ENCODE data around the gene CPA1.

CPA1 gene

GRCh38 chr7:130383187-130383980 lies 3.1 kb downstream of the CPA1 start:
- TF ChIP-seq JUND (IDR thresholded peaks at IDR 0.05; ENCODE audit: low read depth), result no peak
- no peak for DNase-seq (ENCODE audit: low read depth in 1 of 2, low spot score in 1 of 2)
- in situ Hi-C loops (cut with HindIII; ENCODE audit: low pct_unique_long_range_greater_than_20kb, low sequenced_read_pairs), result no loop called here

GRCh38 chr7:130384371-130384801 lies 4.1 kb downstream of the CPA1 start:
- no peak for TF ChIP-seq JUND (IDR thresholded peaks at IDR 0.05; ENCODE audit: low read depth)
- in situ Hi-C loops (cut with HindIII; ENCODE audit: low pct_unique_long_range_greater_than_20kb, low sequenced_read_pairs), result no loop called here
- no peak for DNase-seq (ENCODE audit: low read depth in 1 of 2, low spot score in 1 of 2)

- in situ Hi-C loops (cut with HindIII; ENCODE audit: low pct_unique_long_range_greater_than_20kb, low sequenced_read_pairs), result no loop called here
- no peak for DNase-seq (ENCODE audit: low read depth in 1 of 2, low spot score in 1 of 2)
These were observed 4.7 kb downstream of the CPA1 start for GRCh38 chr7:130384841-130385599.

GRCh38 chr7:130385600-130386066 lies 5.3 kb downstream of the CPA1 start:
- in situ Hi-C loops (cut with HindIII; ENCODE audit: low pct_unique_long_range_greater_than_20kb, low sequenced_read_pairs), result no loop called here
- DNase-seq (ENCODE audit: low read depth in 1 of 2, low spot score in 1 of 2), result no peak
- TF ChIP-seq JUND (IDR thresholded peaks at IDR 0.05; ENCODE audit: low read depth), result no peak

More at GRCh38 chr7:130384841-130385599, 4.7 kb downstream of the CPA1 start:
- TF ChIP-seq JUND (IDR thresholded peaks at IDR 0.05; ENCODE audit: low read depth), result no peak

- in situ Hi-C loops (cut with HindIII; ENCODE audit: low pct_unique_long_range_greater_than_20kb, low sequenced_read_pairs), result no loop called here
- TF ChIP-seq JUND (IDR thresholded peaks at IDR 0.05; ENCODE audit: low read depth), result no peak
These were observed 6.6 kb downstream of the CPA1 start for GRCh38 chr7:130386876-130387275.

GRCh38 chr7:130387306-130387627 lies 7.0 kb downstream of the CPA1 start:
- TF ChIP-seq JUND (IDR thresholded peaks at IDR 0.05; ENCODE audit: low read depth), result no peak
- in situ Hi-C loops (cut with HindIII; ENCODE audit: low pct_unique_long_range_greater_than_20kb, low sequenced_read_pairs), result no loop called here
- no peak for DNase-seq (ENCODE audit: low read depth in 1 of 2, low spot score in 1 of 2)

More at GRCh38 chr7:130386876-130387275, 6.6 kb downstream of the CPA1 start:
- DNase-seq (ENCODE audit: low read depth in 1 of 2, low spot score in 1 of 2), result no peak

GRCh38 chr7:130387628-130388403 lies 7.5 kb downstream of the CPA1 start:
- DNase-seq (ENCODE audit: low read depth in 1 of 2, low spot score in 1 of 2), result no peak
- in situ Hi-C loops (cut with HindIII; ENCODE audit: low pct_unique_long_range_greater_than_20kb, low sequenced_read_pairs), result no loop called here
- no peak for TF ChIP-seq JUND (IDR thresholded peaks at IDR 0.05; ENCODE audit: low read depth)

GRCh38 chr7:130388671-130389070 lies 8.4 kb downstream of the CPA1 start:
- in situ Hi-C loops (cut with HindIII; ENCODE audit: low pct_unique_long_range_greater_than_20kb, low sequenced_read_pairs), result no loop called here
- TF ChIP-seq JUND (IDR thresholded peaks at IDR 0.05; ENCODE audit: low read depth), result no peak
- DNase-seq (ENCODE audit: low read depth in 1 of 2, low spot score in 1 of 2), result no peak

GRCh38 chr7:130390486-130390885 lies 10.2 kb downstream of the CPA1 start:
- in situ Hi-C loops (cut with HindIII; ENCODE audit: low pct_unique_long_range_greater_than_20kb, low sequenced_read_pairs), result no loop called here
- no peak for TF ChIP-seq JUND (IDR thresholded peaks at IDR 0.05; ENCODE audit: low read depth)
- no peak for DNase-seq (ENCODE audit: low read depth in 1 of 2, low spot score in 1 of 2)

- no peak for DNase-seq (ENCODE audit: low read depth in 1 of 2, low spot score in 1 of 2)
- TF ChIP-seq JUND (IDR thresholded peaks at IDR 0.05; ENCODE audit: low read depth), result no peak
- in situ Hi-C loops (cut with HindIII; ENCODE audit: low pct_unique_long_range_greater_than_20kb, low sequenced_read_pairs), result no loop called here
These were observed 12.8 kb downstream of the CPA1 start for GRCh38 chr7:130393101-130393561.

- in situ Hi-C loops (cut with HindIII; ENCODE audit: low pct_unique_long_range_greater_than_20kb, low sequenced_read_pairs), result no loop called here
- no peak for DNase-seq (ENCODE audit: low read depth in 1 of 2, low spot score in 1 of 2)
- TF ChIP-seq JUND (IDR thresholded peaks at IDR 0.05; ENCODE audit: low read depth), result no peak
These were observed 13.6 kb downstream of the CPA1 start for GRCh38 chr7:130393841-130394411.
